Measurements from ENCODE around the gene PLEKHG4B. TPM values are rescaled to one million over a fixed set of nuclear protein-coding genes. Genes with fewer than 3 reads are reported as not detected.

PLEKHG4B gene
- total RNA-seq, 4 donors from 2014 or later: 0.18 to 2.5 (median 0.19) TPM; not detected in 1

- TF ChIP-seq POLR2A (IDR thresholded peaks at IDR 0.05) (no peak), CTCF (IDR thresholded peaks at IDR 0.05) (no peak)
- no peaks in the 10 kb centered on the region for H3K4me1 ChIP-seq
- no peaks in the 10 kb centered on the region for H3K27me3 ChIP-seq
- no peak for DNase-seq
- H3K4me3 ChIP-seq: no peak overlapping the region
- H3K36me3 ChIP-seq: peaks cover 0 to 27% (median 0%) of the 10 kb centered on the region in 3 donors
- no peaks in the 10 kb centered on the region for H3K9me3 ChIP-seq
- H3K27ac ChIP-seq: no peak overlapping the region
Observed at GRCh38 chr5:201672-202071, 109.7 kb downstream of the PLEKHG4B start.

DNA sequence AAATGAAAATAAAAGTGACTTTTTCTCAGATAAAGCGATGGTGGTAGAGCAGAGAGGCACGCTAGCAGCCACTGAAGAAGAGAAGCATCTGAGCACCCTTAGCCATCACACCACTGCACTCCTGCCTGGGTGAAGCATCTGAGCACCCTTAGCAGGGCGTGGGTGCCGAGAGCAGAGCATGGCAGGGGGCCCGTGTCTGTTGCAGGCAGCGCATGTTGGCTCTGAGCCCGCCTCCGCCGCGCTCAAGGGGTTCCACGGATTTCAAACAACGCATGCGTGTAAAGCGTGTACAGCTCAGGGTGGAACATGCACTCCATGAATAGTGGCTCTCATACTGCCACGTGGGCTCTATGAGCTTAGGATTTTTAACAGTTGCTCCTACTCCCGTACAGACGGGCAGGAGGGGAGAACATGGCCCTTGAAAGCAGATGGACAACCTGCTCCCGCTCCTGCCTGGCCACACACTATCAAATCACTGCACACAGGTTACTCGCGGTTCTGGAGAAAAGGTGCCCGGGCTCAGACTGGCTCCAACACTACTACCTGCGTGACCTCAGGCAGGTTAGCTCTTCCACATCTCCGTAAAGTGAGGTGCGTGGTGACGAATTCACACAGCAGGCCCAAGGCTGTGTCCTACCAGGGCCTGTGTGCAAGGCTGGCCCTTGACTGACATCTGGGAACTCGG is 111.4 kb downstream of the PLEKHG4B start:
- Histone ChIP-seq H3K4me3 (no peak overlapping the region), H3K4me1 (no peaks in the 10 kb centered on the region), H3K36me3 (peaks cover 0 to 27% (median 0%) of the 10 kb centered on the region in 3 donors), H3K27me3 (no peaks in the 10 kb centered on the region), H3K27ac (no peak overlapping the region), H3K9me3 (no peaks in the 10 kb centered on the region)
- DNase-seq: peak in 1 of 3 donors; percentile 13
- TF ChIP-seq POLR2A (IDR thresholded peaks at IDR 0.05): no peak
- no peak for TF ChIP-seq CTCF (IDR thresholded peaks at IDR 0.05)

- Histone ChIP-seq H3K4me1 (no peaks in the 10 kb centered on the region), H3K4me3 (no peak overlapping the region), H3K27me3 (no peaks in the 10 kb centered on the region), H3K27ac (no peak overlapping the region), H3K36me3 (peaks cover 0 to 27% (median 0%) of the 10 kb centered on the region in 3 donors), H3K9me3 (no peaks in the 10 kb centered on the region)
- DNase-seq: peak in 1 of 3 donors; percentile 23
- TF ChIP-seq POLR2A (IDR thresholded peaks at IDR 0.05): no peak
- no peak for TF ChIP-seq CTCF (IDR thresholded peaks at IDR 0.05)
Observed at GRCh38 chr5:204001-204400, 112.0 kb downstream of the PLEKHG4B start.

GRCh38 chr5:204462-204861 is 112.5 kb downstream of the PLEKHG4B start:
- Histone ChIP-seq H3K4me1 (no peaks in the 10 kb centered on the region), H3K4me3 (no peak overlapping the region), H3K36me3 (peaks cover 0 to 27% (median 0%) of the 10 kb centered on the region in 3 donors), H3K9me3 (no peaks in the 10 kb centered on the region), H3K27me3 (no peaks in the 10 kb centered on the region), H3K27ac (no peak overlapping the region)
- TF ChIP-seq POLR2A (IDR thresholded peaks at IDR 0.05) (no peak), CTCF (IDR thresholded peaks at IDR 0.05) (no peak)
- DNase-seq: no peak

DNA sequence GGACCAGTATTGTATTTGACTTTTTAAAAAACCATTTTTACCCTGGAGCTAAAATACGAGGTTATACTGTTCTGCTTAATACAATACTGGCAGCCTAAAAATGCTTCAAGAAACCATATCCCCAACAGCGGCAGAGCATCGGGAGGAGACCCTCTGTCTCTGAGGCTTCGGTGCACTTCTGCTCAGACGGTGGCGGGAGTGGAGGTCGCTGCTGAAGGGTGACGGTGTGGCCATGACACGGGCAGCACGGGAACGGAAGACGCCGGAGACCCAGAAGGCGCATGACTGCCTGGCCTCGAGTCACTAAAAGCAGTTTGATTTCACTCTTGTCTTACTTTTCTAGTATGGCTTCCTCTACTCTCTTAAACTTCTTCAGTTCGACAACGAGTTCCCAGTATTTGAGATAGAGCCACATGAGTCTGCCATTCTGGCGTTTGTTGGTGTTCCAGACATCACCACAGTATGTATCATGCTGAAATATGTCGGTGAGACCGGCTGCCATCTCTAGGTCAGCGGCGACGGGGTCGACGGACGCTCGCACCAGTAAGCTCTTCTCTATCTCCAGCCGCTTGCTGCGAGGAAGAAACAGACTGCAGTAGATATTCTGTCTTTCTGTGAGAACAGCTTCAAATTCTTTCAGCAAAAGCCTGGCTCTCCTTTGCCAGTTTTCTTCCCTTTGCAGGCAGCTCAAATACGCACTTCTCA is 113.2 kb downstream of the PLEKHG4B start:
- Histone ChIP-seq H3K4me3 (no peak overlapping the region), H3K27ac (no peak overlapping the region), H3K27me3 (no peaks in the 10 kb centered on the region), H3K36me3 (peaks cover 0 to 27% (median 0%) of the 10 kb centered on the region in 3 donors), H3K4me1 (no peaks in the 10 kb centered on the region), H3K9me3 (no peaks in the 10 kb centered on the region)
- no peak for TF ChIP-seq CTCF (IDR thresholded peaks at IDR 0.05)
- no peak for TF ChIP-seq POLR2A (IDR thresholded peaks at IDR 0.05)
- peak in 1 of 3 donors; percentile 36 for DNase-seq
